Measurements from ENCODE around the gene NDUFB11.

The NDUFB11 gene

DNA sequence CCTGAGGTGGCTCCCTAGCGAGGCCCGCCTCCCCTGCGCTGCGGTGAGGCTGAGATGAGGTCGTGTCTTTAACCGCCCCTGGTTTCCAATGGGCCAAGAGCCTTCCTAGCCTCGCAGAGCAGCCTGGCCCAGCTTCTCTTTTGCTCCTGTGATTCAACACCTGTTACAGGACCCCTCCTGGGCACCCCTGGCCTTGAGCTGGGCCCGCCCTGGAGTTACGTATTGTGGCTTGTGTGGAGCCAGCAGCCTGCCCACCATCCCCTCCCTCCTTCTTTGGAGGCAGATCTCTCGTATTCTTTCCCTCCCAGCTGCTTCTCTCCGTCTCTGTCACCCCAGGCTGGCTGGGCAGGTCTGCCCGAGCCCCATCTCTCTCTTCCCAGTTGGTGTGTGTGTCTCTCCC is 29.9 kb upstream of the NDUFB11 start:
- DNase-seq = no peak

DNA sequence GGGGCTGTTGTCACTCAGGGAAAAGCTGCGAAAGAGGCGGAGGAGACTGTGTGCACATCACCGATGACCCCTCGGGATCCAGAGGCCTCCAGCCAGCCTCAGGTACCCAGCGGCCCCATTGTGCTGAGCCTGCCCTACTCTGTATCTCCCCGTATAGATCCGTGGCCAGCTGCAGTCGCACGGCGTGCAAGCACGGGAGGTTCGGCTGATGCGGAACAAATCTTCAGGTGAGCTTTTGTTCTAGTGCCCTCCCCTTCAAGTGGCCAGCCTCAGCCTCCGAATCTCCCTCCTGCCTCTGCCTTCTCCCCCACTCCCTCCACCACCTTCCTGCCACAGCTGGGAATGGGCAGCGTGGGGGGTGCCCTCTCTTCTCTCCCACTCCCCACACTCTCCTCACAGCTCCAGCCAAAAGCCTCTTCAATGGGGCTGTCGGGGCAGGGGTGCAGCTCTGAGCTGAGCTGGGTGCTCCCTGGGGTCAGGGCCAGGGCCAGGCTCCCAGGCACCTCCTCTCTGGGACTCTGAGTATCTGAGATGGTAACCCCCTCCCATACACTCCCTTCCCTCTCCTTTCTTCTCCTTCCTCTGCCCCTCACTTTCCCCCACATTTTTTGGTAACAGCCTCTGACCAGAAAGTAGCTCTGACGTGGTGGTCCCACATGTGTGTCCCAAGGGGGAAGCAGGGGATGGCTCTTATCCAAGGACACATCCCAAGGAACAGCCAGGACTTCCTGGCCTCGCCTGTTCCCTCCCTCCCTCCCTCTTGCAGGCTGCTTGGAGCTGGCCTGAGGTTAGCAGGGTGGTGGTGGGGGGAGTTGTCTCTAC is 28.7 kb upstream of the NDUFB11 start:
- DNase-seq = no peak

DNA sequence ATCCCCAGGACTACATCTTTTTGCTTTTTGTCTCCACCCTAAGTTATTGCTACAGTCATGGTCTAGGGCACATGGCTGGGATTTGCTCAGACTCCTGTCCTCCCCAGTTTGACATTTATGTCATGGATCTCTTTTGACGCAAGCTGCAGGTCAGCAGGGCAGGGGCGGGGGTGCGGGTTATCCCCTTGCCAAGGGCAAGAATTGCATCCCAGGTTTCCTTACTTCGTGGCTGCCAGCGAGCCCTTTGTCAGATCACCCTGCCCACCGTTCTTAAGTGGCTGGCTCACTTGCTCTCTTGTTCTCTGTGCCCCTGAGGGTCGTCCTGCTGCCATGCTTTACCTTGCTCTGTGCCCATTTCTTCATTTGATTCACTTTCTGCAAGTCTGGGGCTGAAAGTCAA is 28.0 kb upstream of the NDUFB11 start:
- no peak for DNase-seq

DNA sequence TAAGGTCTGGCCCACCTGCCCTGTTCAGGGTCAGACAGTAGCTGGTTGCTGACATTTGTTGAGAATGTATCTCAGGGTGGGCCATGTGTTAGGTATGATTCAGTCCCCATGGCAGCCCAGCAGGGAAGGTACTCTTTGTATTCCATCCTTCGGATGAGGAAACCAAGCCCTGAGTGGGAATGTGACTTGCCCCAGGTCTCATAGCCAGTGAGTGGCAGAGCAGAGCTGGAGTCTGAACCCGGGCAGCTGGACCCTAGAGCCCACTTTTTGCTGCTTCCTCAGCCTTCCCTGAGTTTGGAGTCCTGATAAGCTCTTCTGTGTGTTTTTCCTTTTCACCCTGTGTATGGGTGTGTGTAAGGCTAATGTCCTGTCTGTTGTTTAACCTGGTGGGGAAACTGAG is 27.5 kb upstream of the NDUFB11 start:
- no peak for DNase-seq

DNA sequence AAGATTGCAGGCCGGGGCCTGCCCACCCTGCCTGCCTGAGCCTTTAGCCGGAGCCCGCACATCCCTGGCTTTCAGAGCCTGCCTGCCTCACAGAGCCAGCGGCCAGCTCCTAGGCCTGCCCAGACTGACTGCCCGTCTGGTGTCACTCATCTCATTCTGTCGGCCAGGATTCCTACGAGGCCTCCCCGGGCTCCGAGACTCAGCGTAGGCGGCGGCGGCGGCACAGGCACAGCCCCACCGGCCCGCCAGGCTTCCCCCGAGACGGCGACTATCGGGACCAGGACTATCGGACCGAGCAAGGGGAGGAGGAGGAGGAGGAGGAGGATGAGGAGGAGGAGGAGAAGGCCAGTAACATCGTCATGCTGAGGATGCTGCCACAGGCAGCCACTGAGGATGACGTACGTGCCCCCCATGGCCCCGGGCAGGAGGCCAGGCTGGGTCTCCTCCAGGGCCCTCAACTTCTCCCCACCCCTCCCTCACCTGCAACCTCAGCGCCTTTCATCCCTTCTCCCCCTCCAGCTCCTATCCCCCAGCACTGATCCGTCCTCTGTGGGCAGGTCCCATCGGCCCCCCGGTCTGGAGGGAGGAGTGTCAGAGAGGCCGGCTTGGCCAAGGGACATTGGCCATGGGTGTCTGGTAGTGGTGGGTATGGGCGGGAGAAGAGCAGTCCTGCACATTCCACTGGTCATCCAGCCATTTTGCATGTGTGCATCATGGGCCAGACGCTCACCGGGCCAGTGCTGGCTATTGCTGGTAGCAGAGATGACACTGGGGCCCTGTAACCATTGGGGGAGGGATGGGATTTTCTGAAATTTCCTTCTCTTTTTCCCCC is 26.6 kb upstream of the NDUFB11 start:
- no peak for DNase-seq

DNA sequence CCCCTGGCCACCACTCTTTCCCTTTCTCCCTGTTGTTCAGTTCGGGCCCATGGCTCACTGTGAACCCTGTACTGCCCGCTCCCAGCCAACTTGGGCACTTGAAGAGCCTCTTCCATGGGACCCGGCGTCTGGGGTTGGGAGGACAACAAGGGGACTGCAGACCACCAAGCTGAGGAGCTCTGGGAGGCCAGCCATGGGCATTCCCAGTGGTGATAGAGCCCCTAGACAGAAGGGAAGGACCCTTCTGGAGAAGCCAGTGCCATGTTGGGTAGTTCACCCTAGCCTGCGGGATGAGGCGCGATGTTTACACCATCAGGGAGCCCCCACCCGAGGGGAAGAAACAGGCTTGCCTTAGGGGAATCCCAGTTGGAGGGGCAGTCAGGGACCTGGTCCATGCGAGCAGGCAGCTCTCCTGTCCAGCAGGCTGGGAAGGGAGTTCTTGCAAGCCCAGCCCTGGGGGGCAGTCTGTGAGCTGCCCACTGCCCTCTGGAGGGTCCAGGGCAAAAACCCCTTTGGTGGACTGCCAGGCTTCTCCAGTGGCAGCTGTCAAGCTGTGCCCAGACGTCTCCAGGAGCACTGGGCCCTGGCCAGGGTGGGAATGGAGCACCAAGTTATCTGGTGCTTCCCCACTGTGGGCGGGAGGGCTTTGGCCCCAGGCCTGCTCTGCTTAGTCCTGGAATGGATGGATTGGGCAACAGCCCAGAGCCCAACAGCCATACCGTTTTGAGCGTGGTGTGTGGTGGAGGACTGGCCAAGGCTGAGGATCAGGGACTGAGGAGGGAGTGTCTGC is 25.4 kb upstream of the NDUFB11 start:
- no peak for DNase-seq

DNA sequence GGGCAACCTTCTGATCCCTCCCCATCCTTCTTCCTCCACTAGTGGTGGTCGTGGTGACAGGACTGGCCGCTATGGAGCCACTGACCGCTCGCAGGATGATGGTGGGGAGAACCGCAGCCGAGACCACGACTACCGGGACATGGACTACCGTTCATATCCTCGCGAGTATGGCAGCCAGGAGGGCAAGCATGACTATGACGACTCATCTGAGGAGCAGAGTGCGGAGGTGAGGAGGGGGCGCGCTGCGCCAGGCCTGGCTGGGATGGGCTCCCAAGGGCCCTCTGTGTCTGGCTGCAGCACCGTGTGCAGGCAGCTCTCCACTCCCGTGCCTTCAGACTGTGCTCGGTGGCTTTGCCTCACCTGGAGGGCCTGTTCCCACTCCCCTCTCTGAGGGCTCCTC is 24.8 kb upstream of the NDUFB11 start:
- DNase-seq = no peak

DNA sequence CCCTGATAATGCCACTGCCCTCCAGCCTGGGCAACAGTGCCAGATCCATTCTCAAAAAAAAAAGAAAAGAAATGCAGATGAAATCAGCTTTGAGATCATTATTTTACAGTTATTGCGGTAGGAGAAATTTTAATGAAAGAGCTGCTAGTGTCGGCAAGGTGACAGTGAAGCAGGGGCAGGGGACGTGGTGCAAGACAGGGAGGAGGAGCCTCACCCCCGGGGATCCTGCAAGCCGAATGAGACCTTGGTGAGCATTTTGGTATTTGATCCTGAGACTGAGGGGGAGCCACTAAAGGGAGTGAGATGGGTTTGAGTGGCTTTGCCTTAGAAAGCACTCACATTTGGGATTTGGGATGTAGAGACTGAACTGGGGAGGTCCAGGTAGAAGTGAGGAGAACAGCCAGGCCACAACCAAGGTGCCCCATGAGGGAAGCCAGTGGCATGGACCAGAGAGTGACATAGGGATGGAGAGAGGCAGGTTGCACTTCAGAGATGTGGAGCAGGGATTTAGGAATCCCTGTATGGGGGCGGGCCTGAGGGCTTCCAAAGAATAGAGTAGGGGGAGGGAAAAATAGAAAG is 24.1 kb upstream of the NDUFB11 start:
- no peak for DNase-seq

DNA sequence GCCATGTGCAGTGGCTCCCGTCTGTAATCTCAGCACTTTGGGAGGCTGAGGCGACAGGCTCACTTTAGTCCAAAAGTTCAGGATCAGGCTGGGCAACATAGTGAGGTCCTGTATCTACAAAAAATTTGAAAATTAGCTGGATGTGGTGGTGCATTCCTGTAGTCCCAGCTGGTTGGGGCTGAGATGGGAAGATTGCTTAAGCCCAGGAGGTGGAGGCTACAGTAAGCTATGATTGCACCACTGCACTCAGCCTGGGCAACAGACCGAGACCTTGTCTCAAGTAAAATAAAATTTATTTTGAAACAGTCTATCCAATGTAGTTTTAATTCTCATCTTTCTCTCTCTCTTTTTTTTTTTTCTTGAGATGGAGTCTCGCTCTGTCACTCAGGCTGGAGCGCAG is 21.6 kb upstream of the NDUFB11 start:
- DNase-seq = no peak

DNA sequence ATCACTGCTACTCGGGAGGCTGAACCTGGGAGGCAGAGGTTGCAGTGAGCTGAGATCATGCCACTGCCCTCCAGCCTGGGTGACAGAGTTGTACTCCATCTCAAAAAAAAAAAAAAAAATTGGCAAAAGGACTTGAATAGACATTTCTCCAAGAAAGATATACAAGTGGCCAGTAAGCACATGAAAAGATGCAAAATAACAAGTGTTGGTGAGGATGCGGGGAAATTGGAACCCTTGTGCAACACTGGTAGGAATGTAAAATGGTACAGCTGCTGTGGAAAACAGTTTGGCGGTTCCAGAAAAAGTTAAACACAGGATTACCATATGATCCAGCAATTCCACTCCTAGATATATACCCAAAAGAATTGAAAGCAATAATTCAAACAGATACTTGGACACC is 19.9 kb upstream of the NDUFB11 start:
- DNase-seq = no peak

DNA sequence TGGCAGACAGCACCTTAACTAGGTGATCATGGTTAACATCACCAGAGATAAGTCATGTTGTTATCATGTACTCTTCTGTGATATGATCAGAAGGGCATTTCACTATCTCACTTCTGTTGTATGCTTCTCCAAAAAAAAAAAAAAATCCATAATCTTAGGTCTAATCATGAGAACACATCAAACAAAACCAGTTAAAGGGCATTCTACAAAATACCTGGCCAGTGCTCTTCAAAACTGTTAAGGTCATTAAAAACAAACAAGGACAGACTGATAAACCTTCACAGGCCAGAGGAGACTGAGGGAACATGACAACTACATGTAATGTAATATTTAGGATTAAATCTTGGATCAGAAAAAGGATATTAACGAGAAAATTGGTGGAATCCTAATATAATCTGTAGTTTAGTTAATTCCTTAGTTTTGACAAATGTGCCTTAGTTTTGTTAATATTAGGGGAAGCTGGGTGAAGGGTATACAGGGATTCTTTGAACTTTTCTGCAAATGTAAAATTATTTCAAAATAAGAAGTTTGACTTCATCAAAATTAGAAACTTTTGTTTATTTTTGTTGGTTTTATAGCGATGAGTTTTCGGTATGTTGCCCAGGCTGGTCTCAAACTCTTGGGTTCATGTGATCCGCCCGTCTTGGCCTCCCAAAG is 18.6 kb upstream of the NDUFB11 start:
- DNase-seq = no peak

DNA sequence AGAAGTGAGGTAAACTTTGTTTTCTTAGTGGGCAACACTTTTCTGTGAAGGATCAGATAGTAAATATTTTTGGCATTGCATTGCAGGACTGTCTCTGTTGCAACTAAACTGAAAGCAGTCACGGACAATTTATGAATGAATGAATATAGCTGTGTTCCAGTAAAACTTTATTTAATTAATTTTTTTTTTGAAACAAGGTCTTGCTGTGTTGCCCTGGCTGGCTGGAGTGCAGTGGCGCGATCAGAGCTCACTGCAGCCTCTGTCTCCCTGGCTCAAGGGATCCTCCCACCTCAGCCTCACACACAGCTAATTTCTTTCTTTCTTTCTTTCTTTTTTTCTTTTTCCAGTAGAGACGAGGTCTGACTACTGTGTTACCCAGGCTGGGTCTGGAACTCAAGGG is 16.3 kb upstream of the NDUFB11 start:
- no peak for DNase-seq

DNA sequence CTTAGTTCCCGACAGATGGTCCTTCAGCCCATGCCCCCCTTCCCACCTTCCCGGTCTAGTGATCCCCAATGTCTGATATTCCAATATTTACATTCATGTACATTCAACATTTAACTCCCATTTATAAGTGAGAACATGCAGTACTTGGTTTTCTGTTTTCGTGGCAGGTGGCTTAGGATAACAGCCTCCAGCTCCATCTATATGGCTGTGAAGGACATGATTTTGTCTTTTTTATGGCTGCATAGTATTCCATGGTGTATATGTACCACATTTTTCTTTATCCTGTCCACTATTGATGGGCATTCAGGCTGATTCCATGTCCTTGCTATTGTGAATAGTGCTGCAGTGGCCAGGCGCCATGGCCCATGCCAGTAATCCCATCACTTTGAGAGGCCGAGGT is 14.3 kb upstream of the NDUFB11 start:
- DNase-seq = no peak

DNA sequence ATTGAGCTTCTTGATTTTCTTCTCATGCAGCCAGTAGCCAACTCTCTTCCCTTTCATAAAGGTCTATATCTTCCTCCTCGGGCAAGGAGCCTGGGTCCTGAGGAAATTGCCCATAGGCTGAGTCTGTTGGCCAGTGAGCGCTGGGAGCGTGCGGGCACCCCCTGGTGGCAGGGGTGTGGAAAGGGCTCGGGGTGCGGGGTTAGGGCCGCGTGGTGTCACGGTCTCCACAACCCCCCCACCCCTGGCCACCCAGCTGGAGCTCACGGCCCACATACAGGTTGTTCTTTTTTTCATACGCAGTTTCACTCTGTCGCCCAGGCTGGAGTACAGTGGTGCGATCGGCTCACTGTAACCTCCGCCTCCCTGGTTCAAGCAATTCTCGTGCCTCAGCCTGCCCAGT is 13.6 kb upstream of the NDUFB11 start:
- DNase-seq = no peak

DNA sequence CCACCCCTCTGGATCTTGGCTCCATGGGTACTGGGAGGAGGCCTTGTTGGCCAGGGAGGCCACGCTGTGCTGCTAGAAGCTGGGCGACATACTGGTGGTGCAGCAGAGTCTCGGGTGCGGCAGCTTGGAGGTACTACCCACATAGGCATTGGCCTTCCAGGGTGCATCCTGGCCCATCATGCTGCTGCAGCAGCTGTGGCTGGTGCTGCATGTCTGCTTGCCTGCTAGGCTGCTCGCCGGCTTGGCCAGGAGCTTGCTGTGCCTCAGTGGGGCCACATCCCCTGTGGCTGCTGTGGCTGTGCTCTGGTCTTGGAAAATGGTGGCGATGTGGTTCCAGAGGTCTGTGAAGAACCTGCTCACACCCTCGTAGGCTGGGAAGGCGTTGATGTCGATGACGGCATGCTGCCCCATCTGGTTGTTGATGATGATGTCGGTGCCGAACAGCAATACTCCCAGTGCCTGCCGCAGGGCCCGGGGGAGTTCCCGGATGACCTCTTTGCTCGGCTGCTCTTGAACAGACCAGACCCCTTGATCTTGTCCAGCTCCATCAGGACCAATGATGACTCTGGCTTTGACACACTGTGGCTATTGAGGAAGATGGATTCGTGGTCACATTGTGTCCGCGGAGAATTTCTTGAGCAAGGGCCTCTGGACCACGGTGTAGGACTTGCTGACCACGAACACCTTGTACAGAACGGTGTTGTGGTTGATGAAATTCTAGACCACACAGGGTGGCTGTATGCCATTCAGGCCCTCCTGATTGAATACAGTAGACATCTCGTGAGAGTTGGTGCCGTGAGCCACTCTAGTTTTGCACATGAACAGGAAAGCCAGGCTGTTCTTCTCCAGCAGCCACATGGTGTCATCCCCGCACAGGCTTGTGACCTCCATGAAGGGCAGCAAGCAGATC is 12.4 kb upstream of the NDUFB11 start:
- DNase-seq = no peak

DNA sequence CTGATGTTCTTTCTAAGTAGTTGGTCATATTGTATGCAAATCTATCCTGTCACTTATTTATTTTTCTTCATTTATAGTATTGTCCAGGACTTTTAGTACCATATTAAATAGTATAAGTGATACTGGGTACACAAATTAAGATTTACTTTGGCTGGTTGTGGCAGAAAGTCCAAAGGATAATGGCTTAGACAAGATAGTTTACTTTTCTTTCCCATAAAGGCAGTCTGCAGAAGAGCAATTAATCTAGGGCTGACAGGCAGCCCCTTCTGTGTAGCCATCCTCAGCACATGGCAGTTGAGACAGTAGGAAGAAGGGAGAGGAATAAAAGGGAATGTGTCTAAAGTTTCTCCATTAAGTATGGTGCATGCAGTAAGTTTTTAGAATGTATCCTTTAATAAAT is 6.9 kb upstream of the NDUFB11 start:
- no peak for DNase-seq

DNA sequence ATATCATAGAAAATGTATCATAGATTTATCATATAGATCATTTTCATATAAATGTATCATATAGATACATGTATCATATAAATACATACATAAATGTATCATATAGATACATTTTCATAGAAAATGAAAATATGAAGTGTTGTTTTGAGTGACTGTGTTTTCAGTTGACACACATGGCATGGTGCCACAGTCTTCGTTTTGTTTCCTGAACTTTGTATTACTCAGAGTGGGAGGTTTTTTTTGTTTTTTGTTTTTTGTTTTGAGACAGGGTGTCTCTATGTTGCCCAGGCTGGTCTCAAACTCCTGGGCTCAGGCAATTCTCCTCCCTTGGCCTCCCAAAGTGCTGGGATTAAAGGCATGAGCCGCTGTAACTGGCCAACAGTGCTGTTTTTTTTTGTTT is 4.4 kb upstream of the NDUFB11 start:
- DNase-seq = no peak

DNA sequence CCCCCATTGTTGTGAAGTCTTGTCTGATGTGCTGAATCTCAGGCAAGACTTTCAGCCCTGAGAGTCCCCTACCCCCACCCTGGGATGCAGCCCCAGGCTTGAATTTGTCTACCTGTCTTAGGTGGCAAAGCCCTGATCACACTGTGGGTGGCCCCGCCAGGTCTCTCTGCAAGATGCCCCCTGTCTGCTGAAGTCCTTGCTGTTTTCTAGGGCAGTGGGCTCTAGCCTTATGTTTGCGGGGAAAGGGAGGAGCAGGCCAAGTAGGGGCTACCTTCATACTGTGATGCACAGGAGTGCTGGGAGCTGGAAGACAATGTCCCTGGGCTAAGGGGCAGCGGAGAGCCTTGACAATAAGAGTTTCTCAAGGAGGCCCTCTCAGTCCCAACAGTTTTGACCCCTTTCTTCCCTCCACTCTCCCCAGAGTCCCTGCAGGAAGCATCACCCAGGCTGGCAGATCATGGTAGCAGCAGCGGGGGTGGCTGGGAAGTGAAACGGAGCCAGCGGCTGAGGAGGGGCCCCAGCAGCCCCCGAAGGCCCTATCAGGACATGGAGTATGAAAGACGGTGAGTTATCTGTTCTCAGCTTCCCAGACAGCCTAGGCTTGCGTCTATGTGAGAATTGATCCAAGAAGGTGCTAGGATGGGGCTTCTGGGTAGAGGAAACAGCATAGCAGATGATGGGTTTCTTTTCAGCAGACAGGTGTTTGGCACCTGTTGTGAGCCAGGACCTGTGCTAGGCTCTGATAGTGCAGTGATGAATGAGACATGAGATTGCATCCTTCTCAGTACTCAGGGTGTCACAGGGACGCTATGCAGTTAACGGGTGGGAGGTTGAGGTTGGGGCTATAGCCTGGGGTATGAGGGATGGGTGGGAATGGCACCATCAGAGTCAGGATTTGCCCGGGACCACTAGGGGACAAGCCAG is 2.7 kb upstream of the NDUFB11 start:
- DNase-seq = no peak

DNA sequence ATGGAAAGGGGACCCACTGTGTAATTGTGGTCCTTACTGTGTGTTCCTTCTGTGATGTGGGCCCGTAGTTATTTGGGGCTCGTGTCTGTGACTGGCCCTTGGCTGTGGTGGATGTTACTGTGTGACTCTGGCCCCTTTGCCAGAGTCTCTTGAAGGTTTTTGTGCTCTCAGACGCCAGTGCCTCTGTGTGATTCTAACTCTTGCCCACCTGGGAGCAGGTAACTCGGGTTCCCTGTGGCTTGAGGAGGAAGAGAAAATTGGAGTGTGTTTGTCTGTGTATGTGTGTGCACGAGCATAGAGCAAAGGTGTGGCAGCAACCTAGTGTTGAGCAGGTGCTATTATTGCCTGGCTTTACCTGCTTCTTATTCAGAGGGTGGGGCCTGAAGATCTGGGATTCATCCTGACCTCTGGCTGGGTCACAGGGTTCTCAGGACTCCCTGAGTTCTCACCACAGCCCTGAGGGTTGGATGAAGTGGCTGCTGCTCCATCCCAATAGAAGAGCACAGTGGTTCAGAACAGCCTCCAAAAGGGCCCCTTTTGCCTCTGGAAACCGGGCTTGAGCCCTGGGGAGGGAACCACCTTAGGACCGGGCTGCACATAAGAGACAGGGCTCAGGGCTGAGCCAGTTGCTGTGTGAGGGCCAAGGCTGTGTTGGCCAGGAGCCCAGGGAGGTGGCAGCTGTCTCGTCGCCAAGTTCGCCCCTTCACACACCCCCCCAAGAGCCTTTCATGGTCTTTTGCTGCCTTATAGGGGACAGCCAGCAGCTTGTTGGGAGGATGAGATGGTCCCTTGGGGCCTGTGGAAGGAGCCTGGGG is 1.8 kb upstream of the NDUFB11 start:
- DNase-seq = peak; percentile 5

Data from COR-L47 (cell line).